PFSK-1 (cell line): Measurements from ENCODE around the gene TSPYL6.

ENCODE experiments used
- FOXP2 ChIP-seq: optimal IDR thresholded peaks from 2 replicates; pipeline ENCODE3; 2011; ENCODE audit warnings: borderline replicate concordance, control low read depth, inconsistent platforms; ENCODE audit not compliant: insufficient read depth; ENCODE audit errors: extremely low read length, extremely low read depth
- POLR2AphosphoS5 ChIP-seq: IDR thresholded peaks from 2 replicates; pipeline ENCODE4 v1.6.1; 2012; ENCODE audit warnings: low read depth, mild to moderate bottlenecking, control low read depth, low read length, moderate library complexity
- REST ChIP-seq, 2 experiments: IDR thresholded peaks; 2 replicates each; pipeline versions ENCODE4 v1.6.1 to v1.8.0; 2011 to 2012; ENCODE audit warnings: low read depth in 2 of 2, low read length in 2 of 2, control low read depth in 1 of 2, inconsistent platforms in 1 of 2, mild to moderate bottlenecking in 1 of 2, moderate library complexity in 1 of 2; ENCODE audit not compliant: insufficient read depth in 1 of 2
- SIN3A ChIP-seq: IDR thresholded peaks from 2 replicates; pipeline ENCODE4 v1.6.1; 2012; ENCODE audit warnings: mild to moderate bottlenecking, low read length, moderate library complexity, borderline replicate concordance; ENCODE audit not compliant: insufficient read depth
- TAF1 ChIP-seq: IDR thresholded peaks from 2 replicates; pipeline ENCODE4 v1.6.1; 2012; ENCODE audit warnings: low read length, control low read depth, borderline replicate concordance; ENCODE audit not compliant: insufficient read depth

Gene TSPYL6

GRCh38 chr2:54267577-54267976, 11.5 kb upstream of the TSPYL6 start:
- TF ChIP-seq SIN3A, result no peak
- TF ChIP-seq REST (IDR thresholded peaks at IDR 0.05; ENCODE audit: insufficient read depth in 1 of 2, low read depth in 2 of 2, low read length in 2 of 2), result no peak
- no peak for TF ChIP-seq POLR2AphosphoS5
- TF ChIP-seq TAF1, result no peak
- no peak for TF ChIP-seq FOXP2

- TF ChIP-seq FOXP2 (no peak), TAF1 (no peak), POLR2AphosphoS5 (no peak), REST (IDR thresholded peaks at IDR 0.05; ENCODE audit: insufficient read depth in 1 of 2, low read depth in 2 of 2, low read length in 2 of 2) (no peak), SIN3A (no peak)
Observed at GRCh38 chr2:54262015-54262765, 6.2 kb upstream of the TSPYL6 start.

- TF ChIP-seq REST (IDR thresholded peaks at IDR 0.05; ENCODE audit: insufficient read depth in 1 of 2, low read depth in 2 of 2, low read length in 2 of 2) (no peak), FOXP2 (no peak), TAF1 (no peak), SIN3A (no peak), POLR2AphosphoS5 (no peak)
Observed at GRCh38 chr2:54261537-54261936, 5.5 kb upstream of the TSPYL6 start.

- TF ChIP-seq TAF1 (no peak), FOXP2 (no peak), SIN3A (no peak), REST (IDR thresholded peaks at IDR 0.05; ENCODE audit: insufficient read depth in 1 of 2, low read depth in 2 of 2, low read length in 2 of 2) (no peak), POLR2AphosphoS5 (no peak)
Observed at GRCh38 chr2:54260241-54260595, 4.2 kb upstream of the TSPYL6 start.
